IMR-90 (cell line): Measurements from ENCODE around the gene AOPEP. TPM values are rescaled to one million over a fixed set of nuclear protein-coding genes. Genes with fewer than 3 reads are reported as not detected.
A peak's percentile ranks its signal among the peaks of the same experiment; 100 is the strongest.

Experiments
- ATAC-seq: fragments of 200-7000 bp; cut with Tn5 transposase; 2 replicates; pipeline ENCODE4 v1.9.1; 2020; ENCODE audit warnings: low read depth, mild to moderate bottlenecking, moderate library complexity
- BruUV-seq: library from RNA; stranded (reverse); fragments of 400-500 nt; replicated peaks from 2 replicates; lab custom pipeline; 2021; lab: Mats Ljungman, UMichigan
- CTCF ChIA-PET: fragments of 300-600 bp; formaldehyde crosslinking; extraction: SDS; loops from one replicate; lab custom pipeline; 2021; ENCODE audit warnings: antibody characterized with exemption; lab: Yijun Ruan, JAX
- POLR2A ChIA-PET: fragments of 300-600 bp; sonication (Branson Sonifier 250); formaldehyde crosslinking; loops from one replicate; lab custom pipeline; 2022; ENCODE audit warnings: antibody characterized with exemption; ENCODE audit not compliant: unreplicated experiment; lab: Charles Lee
- DNase-seq: peaks from one replicate; pipeline ENCODE4 v3.0.0; 2013
- H2AFZ ChIP-seq: replicated peaks from 2 replicates; pipeline ENCODE3; 2013; ENCODE audit warnings: low read length, mild to moderate bottlenecking; ENCODE audit not compliant: poor library complexity
- H2AK5ac ChIP-seq: 2 replicates; pipeline ENCODE4 v1.6.1; 2013; ENCODE audit warnings: low read depth, low read length, inconsistent platforms
- H2AK9ac ChIP-seq: replicated peaks from 2 replicates; pipeline ENCODE3; 2013; ENCODE audit warnings: mild to moderate bottlenecking, low read depth, low read length, moderate library complexity; ENCODE audit not compliant: poor library complexity
- H2BK120ac ChIP-seq: 2 replicates; pipeline ENCODE4 v1.6.1; 2013; ENCODE audit warnings: low read depth, low read length, inconsistent platforms
- H2BK15ac ChIP-seq: 3 replicates; pipeline ENCODE4 v1.6.1; 2013; ENCODE audit warnings: low read depth, low read length, inconsistent platforms
- H2BK20ac ChIP-seq: 2 replicates; pipeline ENCODE4 v1.6.1; 2013; ENCODE audit warnings: low read depth, mild to moderate bottlenecking, inconsistent platforms, low read length, moderate library complexity
- H2BK5ac ChIP-seq: 2 replicates; pipeline ENCODE4 v1.6.1; 2013; ENCODE audit warnings: mild to moderate bottlenecking, low read depth, low read length, inconsistent platforms; ENCODE audit not compliant: poor library complexity, severe bottlenecking
- H3K14ac ChIP-seq: replicated peaks from 2 replicates; pipeline ENCODE4 v1.6.1; 2013; ENCODE audit warnings: low read depth, low read length, inconsistent platforms
- H3K18ac ChIP-seq: 2 replicates; pipeline ENCODE4 v1.6.1; 2013; ENCODE audit warnings: low read depth, low read length, control low read depth
- H3K23ac ChIP-seq: 2 replicates; pipeline ENCODE4 v1.6.1; 2013; ENCODE audit warnings: low read depth, low read length, inconsistent platforms
- H3K27ac ChIP-seq: 2 replicates; pipeline ENCODE4 v1.5.1; 2013; ENCODE audit warnings: mild to moderate bottlenecking, control low read depth, low read length; ENCODE audit not compliant: insufficient read depth
- H3K27me3 ChIP-seq: 2 replicates; pipeline ENCODE4 v1.6.1; 2013; ENCODE audit warnings: low read length; ENCODE audit not compliant: control insufficient read depth, insufficient read depth
- H3K36me3 ChIP-seq: 2 replicates; pipeline ENCODE4 v1.6.1; 2013; ENCODE audit warnings: low read length, mixed read lengths; ENCODE audit not compliant: control insufficient read depth, insufficient read depth
- H3K4ac ChIP-seq: 2 replicates; pipeline ENCODE4 v1.6.1; 2013; ENCODE audit warnings: low read depth, low read length, inconsistent platforms
- H3K4me1 ChIP-seq: 2 replicates; pipeline ENCODE4 v1.6.1; 2013; ENCODE audit warnings: low read length, mixed read lengths; ENCODE audit not compliant: control insufficient read depth, insufficient read depth
- H3K4me2 ChIP-seq: 2 replicates; pipeline ENCODE4 v1.6.1; 2013; ENCODE audit warnings: low read depth, mild to moderate bottlenecking, control low read depth, low read length, moderate library complexity
- H3K4me3 ChIP-seq: 2 replicates; pipeline ENCODE4 v1.5.1; 2013; ENCODE audit warnings: low read depth, mild to moderate bottlenecking, control low read depth, low read length, moderate library complexity; ENCODE audit not compliant: insufficient read depth
- H3K56ac ChIP-seq: 2 replicates; pipeline ENCODE4 v1.6.1; 2013; ENCODE audit warnings: low read length, inconsistent platforms; ENCODE audit not compliant: insufficient read depth; ENCODE audit errors: extremely low read depth
- H3K79me1 ChIP-seq, 2 experiments: 2 replicates each; pipeline ENCODE4 v1.6.1; 2013; ENCODE audit warnings: low read length in 2 of 2, inconsistent platforms in 1 of 2, low read depth in 1 of 2
- H3K9ac ChIP-seq: 2 replicates; pipeline ENCODE4 v1.6.1; 2013; ENCODE audit warnings: low read depth, low read length, control low read depth
- H3K9me1 ChIP-seq: 2 replicates; pipeline ENCODE4 v1.6.1; 2013; ENCODE audit warnings: low read length, inconsistent platforms; ENCODE audit not compliant: insufficient read depth
- H3K9me3 ChIP-seq: 2 replicates; pipeline ENCODE4 v1.6.1; 2013; ENCODE audit warnings: low read length; ENCODE audit not compliant: control insufficient read depth, insufficient read depth
- H4K20me1 ChIP-seq: 2 replicates; pipeline ENCODE4 v1.6.1; 2013; ENCODE audit warnings: low read length, inconsistent platforms; ENCODE audit not compliant: insufficient read depth
- H4K5ac ChIP-seq: 2 replicates; pipeline ENCODE4 v1.6.1; 2013; ENCODE audit warnings: mild to moderate bottlenecking, low read depth, low read length, control low read depth
- H4K8ac ChIP-seq, 2 experiments: 2 replicates each; pipeline ENCODE4 v1.6.1; 2013; ENCODE audit warnings: low read depth in 2 of 2, low read length in 2 of 2, control low read depth in 1 of 2, inconsistent platforms in 1 of 2
- H4K91ac ChIP-seq: 2 replicates; pipeline ENCODE4 v1.6.1; 2013; ENCODE audit warnings: low read depth, low read length, inconsistent platforms; ENCODE audit not compliant: insufficient read depth
- BHLHE40 ChIP-seq: fragments of 150-350 bp; IDR thresholded peaks from 2 replicates; pipeline ENCODE4 v1.6.1; 2016; ENCODE audit warnings: mild to moderate bottlenecking, low read depth, low read length
- CEBPB ChIP-seq: IDR thresholded peaks from 2 replicates; pipeline ENCODE4 v1.6.1; 2012; ENCODE audit warnings: low read depth, low read length, improper control_type of control experiment
- CHD1 ChIP-seq: IDR thresholded peaks from 2 replicates; pipeline ENCODE4 v1.6.1; 2012; ENCODE audit warnings: low read depth, low read length, improper control_type of control experiment
- CTCF ChIP-seq: conservative IDR thresholded peaks from 2 replicates; pipeline ENCODE4 v1.5.1; 2012; ENCODE audit warnings: mild to moderate bottlenecking, low read depth, low read length, improper control_type of control experiment
- ELK1 ChIP-seq: fragments of 150-350 bp; IDR thresholded peaks from 2 replicates; pipeline ENCODE4 v1.6.1; 2016; ENCODE audit warnings: low read depth, mild to moderate bottlenecking, low read length, moderate library complexity, borderline replicate concordance
- FOS ChIP-seq: fragments of 150-350 bp; IDR thresholded peaks from 2 replicates; pipeline ENCODE4 v1.6.1; 2016; ENCODE audit warnings: low read depth, low read length
- MAZ ChIP-seq: IDR thresholded peaks from 2 replicates; pipeline ENCODE4 v1.6.1; 2012; ENCODE audit warnings: low read depth, mild to moderate bottlenecking, low read length, improper control_type of control experiment, moderate library complexity, borderline replicate concordance
- MXI1 ChIP-seq: IDR thresholded peaks from 2 replicates; pipeline ENCODE4 v1.6.1; 2012; ENCODE audit warnings: low read depth, mild to moderate bottlenecking, low read length, moderate library complexity, borderline replicate concordance
- NFE2L2 ChIP-seq: fragments of 150-350 bp; IDR thresholded peaks from 2 replicates; pipeline ENCODE4 v1.6.1; 2016; ENCODE audit warnings: low read depth, mild to moderate bottlenecking, low read length
- POLR2A ChIP-seq: IDR thresholded peaks from 2 replicates; pipeline ENCODE4 v1.6.1; 2012; ENCODE audit warnings: mild to moderate bottlenecking, low read depth, low read length
- RAD21 ChIP-seq: IDR thresholded peaks from 2 replicates; pipeline ENCODE4 v1.6.1; 2012; ENCODE audit warnings: low read length, improper control_type of control experiment
- RCOR1 ChIP-seq: IDR thresholded peaks from 2 replicates; pipeline ENCODE4 v1.6.1; 2012; ENCODE audit warnings: mild to moderate bottlenecking, low read length, improper control_type of control experiment; ENCODE audit not compliant: insufficient replicate concordance
- RFX5 ChIP-seq: IDR thresholded peaks from 2 replicates; pipeline ENCODE4 v1.8.0; 2012; ENCODE audit warnings: low read depth, mild to moderate bottlenecking, low read length, moderate library complexity
- SMC3 ChIP-seq: fragments of 150-350 bp; IDR thresholded peaks from 2 replicates; pipeline ENCODE4 v1.6.1; 2016; ENCODE audit warnings: low read depth, mild to moderate bottlenecking, antibody characterized with exemption, low read length, moderate library complexity
- USF2 ChIP-seq: fragments of 150-350 bp; IDR thresholded peaks from 2 replicates; pipeline ENCODE4 v1.6.1; 2017; ENCODE audit warnings: mild to moderate bottlenecking, antibody characterized with exemption, low read length, low read depth
- WGBS, 2 experiments: methylation state at CpG; one replicate each; pipeline versions ENCODE4 v1.1.5 to v1.1.7; 2013; ENCODE audit warnings: missing lambda C conversion rate in 2 of 2; ENCODE audit not compliant: insufficient read length in 1 of 2; ENCODE audit errors: extremely low coverage in 2 of 2; 5-methylcytosine and 5-hydroxymethylcytosine counted together
- dilution Hi-C: fragments of 300-500 bp; cut with HindIII; formaldehyde crosslinking; loops from one replicate; pipeline ENCODE4 v1.14.3; 2018; ENCODE audit warnings: low sequenced_read_pairs; ENCODE audit not compliant: unreplicated experiment
- in situ Hi-C: fragments of 300-500 bp; cut with MboI; formaldehyde crosslinking; loops from 3 replicates; pipeline ENCODE4 v1.14.3; 2019; ENCODE audit warnings: low sequenced_read_pairs, inconsistent platforms, mixed read lengths
- intact Hi-C: fragments of 100-400 bp; cut with micrococcal nuclease; formaldehyde crosslinking; loops from 2 replicates; pipeline ENCODE4 v1.10.0; 2022
- polyA plus RNA-seq, 3 experiments: library from polyadenylated mRNA; depleted of rRNA; stranded (reverse); fragments of >200 nt; gene quantifications; 2 replicates each; pipeline ENCODE4 v1.2.3, GENCODE V29; 2012; ENCODE audit warnings: low replicate concordance in 1 of 3
- total RNA-seq: library from RNA; depleted of rRNA; stranded (reverse); fragments of >200 nt; gene quantifications from 2 replicates; pipeline ENCODE4 v1.2.3, GENCODE V29; 2012

Gene AOPEP
- total and polyA plus RNA-seq, 2 of the 4 experiments (the other 2 are of a cell fraction), result 34.9 to 38.7 TPM

GRCh38 chr9:94934816-94935328 is 208.4 kb downstream of the AOPEP start:
- ChIA-PET CTCF (interaction anchor here (0.5 to 1.4 kb wide), 2 partner anchors 91 to 145 kb away, joined by 3 read pairs; no protein-coding TSS in a partner anchor), POLR2A (no interaction called here)
- Histone ChIP-seq H2BK120ac (peak overlapping the region; percentile 97), H2BK5ac (no peak overlapping the region), H3K23ac (no peak overlapping the region), H3K36me3 (no peaks in the 10 kb centered on the region), H3K79me1 (peaks cover 12 to 33% of the 10 kb centered on the region in 2 experiments), H3K9ac (no peak overlapping the region), H3K9me1 (peaks cover 19% of the 10 kb centered on the region), H3K4me2 (no peak overlapping the region), H3K4me1 (peaks cover 27% of the 10 kb centered on the region), H3K4me3 (no peak overlapping the region), H3K9me3 (no peaks in the 10 kb centered on the region), H2AK5ac (peak overlapping the region; percentile 61), H4K20me1 (no peaks in the 10 kb centered on the region), H2BK15ac (peak overlapping the region; percentile 47; the same call in 1 of the 3 replicates), H3K27ac (no peak overlapping the region), H3K27me3 (no peaks in the 10 kb centered on the region), H2AK9ac (peak overlapping the region; percentile 31), H4K5ac (0 out of 2 replicates have a peak overlapping the region, but pooled peaks have one; percentile 7), H3K18ac (peak overlapping the region; percentile 42; the same call in 1 of the 2 replicates), H4K8ac (peak overlapping the region in 1 of 2 experiments; percentile 39; a peak in 1 of 4 replicates), H4K91ac (peak overlapping the region; percentile 56; the same call in 1 of the 2 replicates), H2AFZ (no peak overlapping the region), H3K56ac (no peak overlapping the region), H2BK20ac (peak overlapping the region; percentile 62; the same call in 1 of the 2 replicates), H3K14ac (peak overlapping the region; percentile 34; the same call in 1 of the 2 replicates), H3K4ac (peak overlapping the region; percentile 60)
- in situ Hi-C loops, result no loop called here
- TF ChIP-seq MAZ, result no peak
- no peak for TF ChIP-seq CEBPB
- TF ChIP-seq BHLHE40, result no peak
- TF ChIP-seq CTCF, result no peak
- TF ChIP-seq SMC3, result no peak
- no peak for TF ChIP-seq ELK1
- no peak for TF ChIP-seq POLR2A
- TF ChIP-seq RFX5, result no peak
- no peak for TF ChIP-seq RCOR1
- TF ChIP-seq CHD1, result no peak
- TF ChIP-seq MXI1, result no peak
- no peak for TF ChIP-seq RAD21
- TF ChIP-seq NFE2L2, result no peak
- no peak for TF ChIP-seq USF2
- TF ChIP-seq FOS, result no peak
- DNase-seq, result no peak
- intact Hi-C loops, result no loop called here
- ATAC-seq, result no peak
- WGBS, 2 experiments, result 88% methylated on average over 1 of the region's 9 CpGs; no CpG with 5 or more reads in 1 of the 2 experiments
- BruUV-seq, result no TSS peak
- dilution Hi-C loops, result no loop called here
